Smooth muscle cell (in vitro differentiated cells): Measurements from ENCODE around the gene PCAT6. TPM values are rescaled to one million over a fixed set of nuclear protein-coding genes. Genes with fewer than 3 reads are reported as not detected.

ENCODE experiments used
- DNase-seq: peaks from one replicate; lab custom pipeline; 2025; ENCODE audit not compliant: unreplicated experiment; lab: John Stamatoyannopoulos, UW
- H2AFZ ChIP-seq: fragments of 200-600 bp; sonication (generic); 2 replicates; pipeline ENCODE4 v1.6.0; 2016; ENCODE audit warnings: antibody characterized with exemption, low read depth, mild to moderate bottlenecking
- H3F3A ChIP-seq: fragments of 200-600 bp; sonication (generic); 2 replicates; pipeline ENCODE4 v1.6.0; 2017; ENCODE audit warnings: antibody characterized with exemption, low read depth
- H3K27ac ChIP-seq: fragments of 200-600 bp; sonication (generic); 2 replicates; pipeline ENCODE4 v1.5.1; 2016; ENCODE audit warnings: low read depth, mild to moderate bottlenecking
- H3K27me3 ChIP-seq: fragments of 200-600 bp; sonication (generic); 2 replicates; pipeline ENCODE4 v1.6.1; 2016; ENCODE audit warnings: low read depth, mild to moderate bottlenecking
- H3K36me3 ChIP-seq: fragments of 200-600 bp; sonication (generic); 2 replicates; pipeline ENCODE4 v1.5.1; 2016; ENCODE audit warnings: low read depth
- H3K4me1 ChIP-seq: fragments of 200-600 bp; sonication (generic); 2 replicates; pipeline ENCODE4 v1.5.1; 2016; ENCODE audit warnings: low read depth
- H3K4me2 ChIP-seq: fragments of 200-600 bp; sonication (generic); 2 replicates; pipeline ENCODE4 v1.6.0; 2016; ENCODE audit warnings: mild to moderate bottlenecking
- H3K4me3 ChIP-seq: fragments of 200-600 bp; sonication (generic); 2 replicates; pipeline ENCODE4 v1.5.1; 2016; ENCODE audit warnings: mild to moderate bottlenecking
- H3K79me2 ChIP-seq: fragments of 200-600 bp; sonication (generic); 2 replicates; pipeline ENCODE4 v1.6.0; 2016; ENCODE audit warnings: low read depth, mild to moderate bottlenecking
- H3K9ac ChIP-seq: fragments of 200-600 bp; sonication (generic); 2 replicates; pipeline ENCODE4 v1.6.0; 2016; ENCODE audit warnings: low read depth
- H3K9me3 ChIP-seq: fragments of 200-600 bp; sonication (generic); replicated peaks from 2 replicates; pipeline ENCODE4 v1.5.1; 2016; ENCODE audit warnings: low read depth
- H4K20me1 ChIP-seq: fragments of 200-600 bp; sonication (generic); 2 replicates; pipeline ENCODE4 v1.6.0; 2016; ENCODE audit warnings: low read depth
- WGBS: methylation state at CpG from one replicate; pipeline ENCODE4 v1.1.7; 2016; ENCODE audit warnings: low lambda C conversion rate; 5-methylcytosine and 5-hydroxymethylcytosine counted together
- polyA plus RNA-seq: library from polyadenylated mRNA; unstranded; fragments of >200 nt; fragmentation: Nextera tagmentation; extraction: Ambion mirVana; gene quantifications from 2 replicates; pipeline ENCODE4 v1.2.1, GENCODE V29; 2016
- total RNA-seq: library from RNA; depleted of rRNA; stranded (reverse); fragments of >200 nt; gene quantifications from 2 replicates; pipeline ENCODE4 v1.2.3, GENCODE V29; 2014
- TF ChIP-seq, protein P1 (sequence below): fragments of 200-600 bp; sonication (generic); IDR thresholded peaks from 2 replicates; pipeline ENCODE4 v1.5.1; 2017; ENCODE audit warnings: borderline replicate concordance, mild to moderate bottlenecking, antibody characterized with exemption; ENCODE audit not compliant: insufficient read depth, poor library complexity, severe bottlenecking

PCAT6 gene
- total and polyA plus RNA-seq, 2 experiments from 2014 or later = 13.0 to 30.1 TPM

DNA sequence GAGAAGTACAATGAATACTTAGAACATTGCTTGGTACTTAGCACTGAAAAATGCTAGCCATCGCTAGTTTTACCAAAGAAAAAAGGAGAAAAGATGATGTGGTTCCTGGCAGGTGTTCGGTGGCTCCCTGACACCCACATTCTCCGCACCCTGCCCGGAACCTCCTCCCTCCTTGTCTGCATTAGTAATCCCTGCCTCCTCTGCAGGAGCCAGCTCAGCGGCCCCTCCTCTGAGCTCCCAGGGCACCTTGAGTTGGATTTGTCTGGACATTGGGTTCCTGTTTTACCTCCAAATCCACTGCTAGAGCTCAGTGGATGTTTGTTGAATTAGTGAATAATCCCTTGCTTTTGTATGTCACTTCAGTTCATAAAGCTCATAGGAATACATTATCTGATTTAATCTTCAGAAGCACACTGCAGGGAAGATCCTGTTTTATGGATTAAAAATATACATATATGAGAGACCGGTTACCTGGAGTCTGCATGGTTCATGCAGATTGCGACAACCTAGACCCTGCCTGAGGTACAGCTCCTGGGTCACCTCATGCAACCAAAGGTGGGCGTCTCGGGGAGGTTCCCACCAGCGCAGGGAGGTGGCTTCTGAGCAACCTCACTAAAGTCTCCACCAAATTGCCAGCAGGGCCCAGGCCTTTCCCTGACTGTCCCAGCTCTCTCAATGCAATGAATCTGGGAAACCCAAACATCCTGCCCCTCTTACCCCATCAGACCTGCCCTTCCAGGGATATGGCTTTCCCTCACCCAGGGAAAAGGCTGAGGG lies 24.2 kb downstream of the PCAT6 start:
- no peaks in the 10 kb centered on the region for H3K79me2 ChIP-seq
- H3K36me3 ChIP-seq = no peaks in the 10 kb centered on the region
- no peaks in the 10 kb centered on the region for H3K9me3 ChIP-seq
- TF ChIP-seq, protein P1, sequence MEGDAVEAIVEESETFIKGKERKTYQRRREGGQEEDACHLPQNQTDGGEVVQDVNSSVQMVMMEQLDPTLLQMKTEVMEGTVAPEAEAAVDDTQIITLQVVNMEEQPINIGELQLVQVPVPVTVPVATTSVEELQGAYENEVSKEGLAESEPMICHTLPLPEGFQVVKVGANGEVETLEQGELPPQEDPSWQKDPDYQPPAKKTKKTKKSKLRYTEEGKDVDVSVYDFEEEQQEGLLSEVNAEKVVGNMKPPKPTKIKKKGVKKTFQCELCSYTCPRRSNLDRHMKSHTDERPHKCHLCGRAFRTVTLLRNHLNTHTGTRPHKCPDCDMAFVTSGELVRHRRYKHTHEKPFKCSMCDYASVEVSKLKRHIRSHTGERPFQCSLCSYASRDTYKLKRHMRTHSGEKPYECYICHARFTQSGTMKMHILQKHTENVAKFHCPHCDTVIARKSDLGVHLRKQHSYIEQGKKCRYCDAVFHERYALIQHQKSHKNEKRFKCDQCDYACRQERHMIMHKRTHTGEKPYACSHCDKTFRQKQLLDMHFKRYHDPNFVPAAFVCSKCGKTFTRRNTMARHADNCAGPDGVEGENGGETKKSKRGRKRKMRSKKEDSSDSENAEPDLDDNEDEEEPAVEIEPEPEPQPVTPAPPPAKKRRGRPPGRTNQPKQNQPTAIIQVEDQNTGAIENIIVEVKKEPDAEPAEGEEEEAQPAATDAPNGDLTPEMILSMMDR = no peak
- DNase-seq = no peak
- no peak overlapping the region for H3K4me2 ChIP-seq
- no peak overlapping the region for H3K9ac ChIP-seq
- H3K27ac ChIP-seq = no peak overlapping the region
- H3K4me3 ChIP-seq = no peak overlapping the region
- H2AFZ ChIP-seq = no peak overlapping the region
- WGBS = 91% methylated on average over 10 of the region's 10 CpGs
- H3K27me3 ChIP-seq = no peaks in the 10 kb centered on the region
- H3F3A ChIP-seq = no peaks in the 10 kb centered on the region
- no peaks in the 10 kb centered on the region for H4K20me1 ChIP-seq
- peaks cover 4% of the 10 kb centered on the region for H3K4me1 ChIP-seq

DNA sequence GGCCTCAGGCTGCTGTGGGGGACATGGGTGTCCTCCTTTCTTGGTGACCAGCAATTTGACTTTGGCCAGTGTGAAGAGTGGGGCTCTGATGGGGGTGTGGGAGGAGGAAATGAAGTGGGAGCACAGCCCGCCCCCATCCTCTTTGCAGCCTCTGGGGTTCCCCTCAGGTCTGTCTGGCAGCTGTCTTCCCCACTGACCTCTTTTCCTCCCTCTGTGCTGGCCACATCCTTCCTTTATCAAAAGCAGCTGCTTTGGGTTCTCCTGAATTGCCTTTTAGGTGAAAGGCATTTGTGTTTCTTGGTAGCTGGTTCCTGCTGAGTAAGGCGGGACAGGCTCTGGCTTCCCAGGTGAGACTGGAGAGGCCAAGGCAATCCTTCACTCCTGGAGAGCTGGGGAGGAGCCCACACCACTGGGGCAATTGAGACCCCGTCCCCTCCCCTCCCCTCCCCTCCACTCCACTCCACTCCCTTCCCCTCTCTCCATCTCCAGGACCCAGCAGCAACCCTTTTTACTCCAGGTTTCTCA lies 24.9 kb downstream of the PCAT6 start:
- no peaks in the 10 kb centered on the region for H3K9me3 ChIP-seq
- no peak overlapping the region for H3K9ac ChIP-seq
- peaks cover 4% of the 10 kb centered on the region for H3K4me1 ChIP-seq
- H3K4me2 ChIP-seq = no peak overlapping the region
- H3K36me3 ChIP-seq = no peaks in the 10 kb centered on the region
- no peak overlapping the region for H3K4me3 ChIP-seq
- H3K27ac ChIP-seq = no peak overlapping the region
- no peak overlapping the region for H2AFZ ChIP-seq
- no peaks in the 10 kb centered on the region for H3K27me3 ChIP-seq
- TF ChIP-seq, protein P1 = no peak
- DNase-seq = no peak
- H4K20me1 ChIP-seq = no peaks in the 10 kb centered on the region
- 83% methylated on average over 2 of the region's 3 CpGs for WGBS
- no peaks in the 10 kb centered on the region for H3F3A ChIP-seq
- H3K79me2 ChIP-seq = no peaks in the 10 kb centered on the region

DNA sequence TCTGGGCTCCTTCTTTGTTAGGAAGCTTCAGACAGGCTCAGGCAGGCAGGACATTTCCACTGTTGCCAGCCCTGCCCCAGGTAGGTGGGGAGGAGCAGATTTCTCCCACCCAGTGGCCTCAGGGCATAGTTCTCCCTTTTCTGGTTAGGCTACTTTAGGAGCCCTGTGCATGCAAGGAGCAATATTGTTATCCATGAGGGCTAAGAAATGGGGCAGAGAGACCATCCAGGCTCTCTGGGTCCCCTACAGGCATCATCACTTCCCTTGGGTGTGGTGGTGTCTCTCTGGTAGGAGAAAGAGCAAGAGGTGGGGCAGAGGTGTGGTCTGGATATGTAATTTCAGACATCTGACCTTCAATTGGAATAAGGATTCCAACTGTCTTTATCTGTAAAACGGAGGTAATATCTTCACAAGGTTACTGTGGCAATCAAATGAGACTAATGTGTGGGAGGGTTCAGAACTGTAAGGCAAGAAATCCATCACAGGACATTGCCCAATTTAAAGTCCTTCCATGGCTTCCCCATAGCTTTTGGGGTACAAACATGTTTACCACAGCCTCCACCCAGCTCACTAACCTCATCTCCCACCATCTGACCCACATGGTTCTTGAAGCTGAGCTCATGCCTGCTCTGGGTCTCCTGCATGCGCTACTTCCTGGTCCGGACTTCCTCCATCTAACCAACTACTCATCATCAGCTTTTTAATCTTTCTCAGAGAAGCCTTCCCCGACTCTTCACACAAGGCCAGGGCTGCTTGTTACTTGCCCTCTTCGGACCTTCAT lies 26.1 kb downstream of the PCAT6 start:
- Histone ChIP-seq H2AFZ (no peak overlapping the region), H3K4me3 (no peak overlapping the region), H4K20me1 (no peaks in the 10 kb centered on the region), H3F3A (no peaks in the 10 kb centered on the region), H3K4me2 (no peak overlapping the region), H3K4me1 (peaks cover 4% of the 10 kb centered on the region), H3K9me3 (no peaks in the 10 kb centered on the region), H3K36me3 (no peaks in the 10 kb centered on the region), H3K79me2 (no peaks in the 10 kb centered on the region), H3K9ac (no peak overlapping the region), H3K27me3 (no peaks in the 10 kb centered on the region), H3K27ac (no peak overlapping the region)
- no peak for DNase-seq
- WGBS = 88% methylated on average over 5 of the region's 5 CpGs
- TF ChIP-seq, protein P1 = no peak
